Upper lobe of right lung (tissue), 1 donor: Measurements from ENCODE around the gene TRIM38. TPM values are rescaled to one million over a fixed set of nuclear protein-coding genes. Genes with fewer than 3 reads are reported as not detected.

ENCODE experiments used
- ATAC-seq: fragments of 200-7000 bp; cut with Tn5 transposase; one replicate; pipeline ENCODE4 v1.9.1; 2020; ENCODE audit warnings: mild to moderate bottlenecking, moderate library complexity
- DNase-seq: peaks from one replicate; pipeline ENCODE4 v3.0.0-alpha.2; 2020
- H3K27ac ChIP-seq: fragments of 200-600 bp; one replicate; pipeline ENCODE4 v1.8.0; 2022
- H3K27me3 ChIP-seq: fragments of 200-600 bp; one replicate; pipeline ENCODE4 v1.8.0; 2022; ENCODE audit warnings: mild to moderate bottlenecking
- H3K36me3 ChIP-seq: fragments of 200-600 bp; one replicate; pipeline ENCODE4 v1.8.0; 2022
- H3K4me1 ChIP-seq: fragments of 200-600 bp; one replicate; pipeline ENCODE4 v1.8.0; 2022
- H3K4me3 ChIP-seq: fragments of 200-600 bp; one replicate; pipeline ENCODE4 v1.8.0; 2022; ENCODE audit warnings: mild to moderate bottlenecking
- H3K9me3 ChIP-seq: fragments of 200-600 bp; one replicate; pipeline ENCODE4 v1.8.0; 2022
- intact Hi-C: fragments of 100-400 bp; cut with DNase I; formaldehyde crosslinking; loops from one replicate; pipeline ENCODE4 v1.11.0; 2022
- total RNA-seq: library from RNA; stranded (reverse); fragmentation: NEBNext Ultra II Directional; extraction: Animal tissue kit (Norgen Biotek cat#: 25700); gene quantifications from one replicate; pipeline ENCODE4 v1.2.1, GENCODE V29; 2021
- TF ChIP-seq, protein P1 (sequence below): fragments of 200-600 bp; IDR thresholded peaks from one replicate; pipeline ENCODE4 v1.8.0; 2022; ENCODE audit warnings: antibody characterized with exemption
- donor health status: DM: no; HTN: yes; CAD: no; lungs with severe emphysema.

TRIM38 gene
- total RNA-seq, 1 donor from 2014 or later = 18.0 TPM

DNA sequence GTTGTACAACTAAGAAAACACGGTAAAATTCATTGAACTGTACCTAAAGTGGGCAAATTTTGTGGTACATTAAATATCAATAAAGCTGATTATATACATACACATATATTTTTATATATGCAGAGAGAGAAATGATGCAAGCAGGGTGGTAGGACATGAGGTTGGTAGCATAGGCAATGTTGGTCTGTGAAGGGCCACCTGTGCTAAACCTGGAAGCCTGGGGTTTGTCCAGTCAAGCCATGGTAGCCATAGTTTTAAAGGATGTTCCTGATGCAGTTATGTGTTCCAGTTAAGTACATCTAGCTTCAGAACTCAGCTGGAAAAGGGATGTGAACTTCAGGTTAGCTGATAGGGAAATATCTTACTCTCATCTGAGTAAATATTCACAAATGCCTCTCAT, 60.1 kb downstream of the TRIM38 start:
- DNase-seq (no peak), ATAC-seq (no peak)
- H3K9me3 ChIP-seq = no peaks in the 10 kb centered on the region
- intact Hi-C loops = no loop called here
- no peak overlapping the region for H3K27ac ChIP-seq
- H3K4me1 ChIP-seq = peaks cover 17% of the 10 kb centered on the region
- H3K27me3 ChIP-seq = no peaks in the 10 kb centered on the region
- H3K4me3 ChIP-seq = no peak overlapping the region
- TF ChIP-seq, protein P1, sequence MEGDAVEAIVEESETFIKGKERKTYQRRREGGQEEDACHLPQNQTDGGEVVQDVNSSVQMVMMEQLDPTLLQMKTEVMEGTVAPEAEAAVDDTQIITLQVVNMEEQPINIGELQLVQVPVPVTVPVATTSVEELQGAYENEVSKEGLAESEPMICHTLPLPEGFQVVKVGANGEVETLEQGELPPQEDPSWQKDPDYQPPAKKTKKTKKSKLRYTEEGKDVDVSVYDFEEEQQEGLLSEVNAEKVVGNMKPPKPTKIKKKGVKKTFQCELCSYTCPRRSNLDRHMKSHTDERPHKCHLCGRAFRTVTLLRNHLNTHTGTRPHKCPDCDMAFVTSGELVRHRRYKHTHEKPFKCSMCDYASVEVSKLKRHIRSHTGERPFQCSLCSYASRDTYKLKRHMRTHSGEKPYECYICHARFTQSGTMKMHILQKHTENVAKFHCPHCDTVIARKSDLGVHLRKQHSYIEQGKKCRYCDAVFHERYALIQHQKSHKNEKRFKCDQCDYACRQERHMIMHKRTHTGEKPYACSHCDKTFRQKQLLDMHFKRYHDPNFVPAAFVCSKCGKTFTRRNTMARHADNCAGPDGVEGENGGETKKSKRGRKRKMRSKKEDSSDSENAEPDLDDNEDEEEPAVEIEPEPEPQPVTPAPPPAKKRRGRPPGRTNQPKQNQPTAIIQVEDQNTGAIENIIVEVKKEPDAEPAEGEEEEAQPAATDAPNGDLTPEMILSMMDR = no peak
- no peaks in the 10 kb centered on the region for H3K36me3 ChIP-seq

GRCh38 chr6:26024651-26025046, 62.0 kb downstream of the TRIM38 start:
- ATAC-seq (no peak), DNase-seq (no peak)
- intact Hi-C loops = no loop called here
- H3K4me1 ChIP-seq = peaks cover 18% of the 10 kb centered on the region
- no peaks in the 10 kb centered on the region for H3K36me3 ChIP-seq
- TF ChIP-seq, protein P1 = no peak
- H3K27ac ChIP-seq = no peak overlapping the region
- H3K4me3 ChIP-seq = no peak overlapping the region
- H3K27me3 ChIP-seq = no peaks in the 10 kb centered on the region
- no peaks in the 10 kb centered on the region for H3K9me3 ChIP-seq

DNA sequence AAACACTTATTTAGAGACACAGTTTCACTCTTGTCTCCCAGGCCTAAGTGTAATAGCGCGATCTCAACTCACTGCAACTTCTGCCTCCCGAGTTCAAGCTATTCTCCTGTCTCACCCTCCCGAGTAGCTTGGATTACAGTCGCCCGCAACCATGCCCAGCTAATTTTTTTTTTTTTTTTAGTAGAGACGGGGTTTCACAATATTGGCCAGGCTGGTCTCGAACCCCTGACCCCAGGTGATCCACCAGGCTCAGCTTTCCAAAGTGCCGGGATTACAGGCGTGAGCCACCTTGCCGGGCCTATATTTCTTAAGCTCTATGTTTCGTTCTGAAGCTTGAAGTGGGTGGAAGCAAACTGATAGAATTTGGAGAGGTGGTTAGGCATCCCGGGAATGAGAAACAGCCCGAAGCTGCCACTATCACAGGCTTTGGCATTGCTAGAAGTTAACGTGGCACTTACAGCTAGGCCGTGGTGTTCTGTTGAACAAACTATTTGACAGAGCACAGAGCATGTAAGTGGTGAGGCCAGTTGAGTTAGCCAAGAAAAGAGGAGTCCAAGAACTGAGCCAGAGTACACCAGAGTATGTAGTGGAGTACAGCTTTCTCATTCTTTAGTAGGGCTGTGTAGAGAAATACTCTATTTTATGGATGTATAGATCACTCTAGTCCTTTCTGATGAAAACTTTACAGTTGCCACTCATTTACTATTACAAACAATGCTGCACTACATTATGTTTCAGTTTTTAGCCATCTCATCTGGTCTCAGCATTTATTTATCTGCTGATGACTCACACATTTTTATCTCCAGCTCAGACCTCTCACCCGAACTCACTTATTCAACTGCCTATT, 62.7 kb downstream of the TRIM38 start:
- no peak overlapping the region for H3K4me3 ChIP-seq
- intact Hi-C loops = no loop called here
- H3K36me3 ChIP-seq = no peaks in the 10 kb centered on the region
- TF ChIP-seq, protein P1 = no peak
- peak overlapping the region; percentile 91 for H3K27ac ChIP-seq
- DNase-seq = no peak
- peaks cover 18% of the 10 kb centered on the region for H3K4me1 ChIP-seq
- no peaks in the 10 kb centered on the region for H3K9me3 ChIP-seq
- H3K27me3 ChIP-seq = no peaks in the 10 kb centered on the region
- peak; percentile 12 for ATAC-seq

GRCh38 chr6:26025894-26026832, 63.6 kb downstream of the TRIM38 start:
- DNase-seq = peak; percentile 95
- TF ChIP-seq, protein P1 = peak; percentile 79
- Histone ChIP-seq H3K4me1 (peaks cover 18% of the 10 kb centered on the region), H3K27me3 (no peaks in the 10 kb centered on the region), H3K9me3 (no peaks in the 10 kb centered on the region), H3K36me3 (no peaks in the 10 kb centered on the region), H3K4me3 (peak overlapping the region; percentile 66), H3K27ac (peak overlapping the region; percentile 91)
- ATAC-seq = peak; percentile 76
- intact Hi-C loops = no loop called here

GRCh38 chr6:26026833-26027490, 64.4 kb downstream of the TRIM38 start:
- H3K27me3 ChIP-seq = no peaks in the 10 kb centered on the region
- peak; percentile 85 for ATAC-seq
- peak overlapping the region; percentile 66 for H3K4me3 ChIP-seq
- H3K27ac ChIP-seq = peak overlapping the region; percentile 91
- no peaks in the 10 kb centered on the region for H3K9me3 ChIP-seq
- TF ChIP-seq, protein P1 = no peak
- peak; percentile 93 for DNase-seq
- H3K4me1 ChIP-seq = peaks cover 25% of the 10 kb centered on the region
- intact Hi-C loops = no loop called here
- H3K36me3 ChIP-seq = no peaks in the 10 kb centered on the region
